ENCODE data around the gene PCSK5.

PCSK5 gene

DNA sequence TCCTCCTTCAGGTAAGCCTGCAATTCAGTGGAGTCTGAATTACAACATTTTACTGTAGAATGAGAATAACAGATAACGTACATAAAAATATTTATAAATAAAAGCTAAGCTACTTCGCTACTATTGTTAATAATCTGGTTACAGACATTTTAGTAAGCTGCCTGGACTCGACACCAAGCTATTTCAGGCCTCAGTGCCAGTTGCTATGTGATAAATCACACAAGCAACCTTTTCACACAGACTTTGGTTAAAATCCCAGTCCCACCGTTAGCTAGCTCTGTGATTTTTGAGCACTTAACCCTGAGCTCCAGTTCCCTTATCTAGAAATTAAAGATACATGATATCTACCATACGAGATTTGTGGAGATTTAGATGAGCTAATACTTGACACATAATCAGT is 403.8 kb downstream of the PCSK5 start:
- DNase-seq, result no peak
- Histone ChIP-seq H3K4me1 (ENCODE audit: control insufficient read depth, insufficient read depth, low read depth, low read length) (peaks cover 2% of the 10 kb centered on the region), H3K4ac (ENCODE audit: low read depth in 1 of 2, low read length in 2 of 2) (no peak overlapping the region), H2BK15ac (ENCODE audit: low read depth, poor library complexity, severe bottlenecking) (no peak overlapping the region), H3K27me3 (ENCODE audit: control insufficient read depth in 1 of 2, insufficient read depth in 1 of 2, low read length in 2 of 2) (peaks cover 0 to 21% of the 10 kb centered on the region in 2 experiments), H4K91ac (ENCODE audit: low read length) (no peak overlapping the region), H2BK5ac (ENCODE audit: low read depth, low read length, poor library complexity, severe bottlenecking) (no peak overlapping the region), H3K23ac (ENCODE audit: low read length in 2 of 2) (no peak overlapping the region), H3K79me1 (replicated peaks; ENCODE audit: low read length, poor library complexity, severe bottlenecking) (no peaks in the 10 kb centered on the region), H3K14ac (ENCODE audit: low read length in 2 of 2) (no peak overlapping the region), H2AK5ac (ENCODE audit: low read length, severe bottlenecking) (no peak overlapping the region), H3K18ac (ENCODE audit: low read depth in 1 of 2, low read length in 2 of 2) (no peak overlapping the region), H3K4me2 (ENCODE audit: low read length, poor library complexity, severe bottlenecking) (no peak overlapping the region), H4K8ac (ENCODE audit: low read length) (no peak overlapping the region), H3K9ac (ENCODE audit: low read length) (no peak overlapping the region), H2BK120ac (ENCODE audit: low read depth, low read length) (no peak overlapping the region), H2BK12ac (ENCODE audit: low read length in 2 of 2) (no peak overlapping the region), H3K27ac (ENCODE audit: low read length, poor library complexity, severe bottlenecking) (no peak overlapping the region), H3K36me3 (ENCODE audit: control insufficient read depth in 1 of 2, insufficient read depth in 2 of 2, low read depth in 1 of 2, low read length in 2 of 2) (no peaks in the 10 kb centered on the region), H3K4me3 (ENCODE audit: insufficient read depth in 1 of 2, low read depth in 1 of 2, low read length in 2 of 2) (no peak overlapping the region), H3K9me3 (ENCODE audit: control insufficient read depth, low read length) (no peaks in the 10 kb centered on the region), H2AFZ (ENCODE audit: low read depth, low read length) (no peak overlapping the region)
- WGBS, result 81% methylated on average over 3 of the region's 5 CpGs

DNA sequence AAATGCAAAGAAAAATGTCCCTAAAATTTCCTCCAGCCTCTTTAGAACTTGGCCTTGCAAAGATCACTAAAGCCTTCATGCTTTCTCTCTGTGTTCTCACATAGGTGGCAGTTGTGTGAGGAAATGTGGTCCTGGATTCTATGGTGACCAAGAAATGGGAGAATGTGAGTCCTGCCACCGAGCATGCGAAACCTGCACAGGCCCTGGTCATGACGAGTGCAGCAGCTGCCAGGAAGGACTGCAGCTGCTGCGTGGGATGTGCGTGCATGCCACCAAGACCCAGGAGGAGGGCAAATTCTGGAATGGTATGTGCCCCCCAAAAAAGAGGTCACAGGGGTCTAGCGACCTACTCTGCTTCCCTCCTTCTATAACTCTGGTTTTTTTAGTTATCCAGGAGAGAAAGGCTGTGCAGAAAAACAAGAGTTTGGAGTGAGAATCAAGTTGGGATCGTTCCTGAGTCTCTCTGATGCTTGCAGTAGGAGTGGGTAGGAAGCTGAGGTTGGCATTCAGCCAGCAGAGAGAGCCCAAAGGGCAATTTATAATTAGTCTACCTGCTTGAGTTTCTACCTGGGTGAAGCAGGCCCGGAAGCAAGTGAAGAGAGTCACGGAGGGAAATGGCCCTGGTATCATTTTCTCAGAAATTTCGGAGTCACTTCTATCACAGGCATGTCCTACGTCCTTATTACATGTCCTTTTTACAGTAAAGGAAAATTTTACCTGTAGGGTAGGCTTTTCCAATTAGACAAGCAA is 406.3 kb downstream of the PCSK5 start:
- H2AK5ac ChIP-seq (ENCODE audit: low read length, severe bottlenecking), result no peak overlapping the region

DNA sequence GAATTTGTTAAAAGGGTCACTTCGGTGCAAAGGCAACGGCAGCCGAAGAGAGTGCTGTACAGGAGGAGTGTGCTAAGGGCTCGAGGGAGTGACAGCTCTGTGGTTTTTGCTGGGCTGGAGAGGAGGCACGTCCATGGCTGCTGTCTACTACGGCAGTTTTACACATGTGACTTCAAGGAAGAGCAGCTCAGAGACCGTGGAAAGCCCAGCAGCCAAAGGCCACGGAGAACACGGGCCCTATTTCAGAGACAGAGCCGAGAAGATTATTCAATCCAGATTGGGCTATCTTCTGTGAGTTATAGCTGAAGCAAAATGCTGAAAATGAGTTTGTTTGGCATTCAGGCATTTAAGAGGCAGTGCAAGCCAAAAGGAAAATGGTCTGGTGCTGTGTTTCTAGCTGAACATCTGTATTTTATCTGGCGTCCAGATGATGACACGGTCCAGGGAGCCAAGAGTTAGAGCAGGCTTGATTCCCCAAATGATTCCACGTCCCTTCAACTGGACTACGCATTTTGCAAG is 407.3 kb downstream of the PCSK5 start:
- no peak overlapping the region for H2BK15ac ChIP-seq (ENCODE audit: low read depth, poor library complexity, severe bottlenecking)
- H3K4ac ChIP-seq (ENCODE audit: low read depth in 1 of 2, low read length in 2 of 2), result no peak overlapping the region
- no peak overlapping the region for H2AFZ ChIP-seq (ENCODE audit: low read depth, low read length)
- H3K27ac ChIP-seq (ENCODE audit: low read length, poor library complexity, severe bottlenecking), result no peak overlapping the region
- no peaks in the 10 kb centered on the region for H3K79me1 ChIP-seq (replicated peaks; ENCODE audit: low read length, poor library complexity, severe bottlenecking)
- no peak overlapping the region for H2BK12ac ChIP-seq (ENCODE audit: low read length in 2 of 2)
- H3K4me2 ChIP-seq (ENCODE audit: low read length, poor library complexity, severe bottlenecking), result no peak overlapping the region
- H3K27me3 ChIP-seq (ENCODE audit: control insufficient read depth in 1 of 2, insufficient read depth in 1 of 2, low read length in 2 of 2), result peaks cover 0 to 13% of the 10 kb centered on the region in 2 experiments
- peak overlapping the region; percentile 64 for H3K9ac ChIP-seq (ENCODE audit: low read length)
- peaks cover 2% of the 10 kb centered on the region for H3K4me1 ChIP-seq (ENCODE audit: control insufficient read depth, insufficient read depth, low read depth, low read length)
- H3K9me3 ChIP-seq (ENCODE audit: control insufficient read depth, low read length), result no peaks in the 10 kb centered on the region
- H2BK5ac ChIP-seq (ENCODE audit: low read depth, low read length, poor library complexity, severe bottlenecking), result no peak overlapping the region
- H3K18ac ChIP-seq (ENCODE audit: low read depth in 1 of 2, low read length in 2 of 2), result no peak overlapping the region
- H2AK5ac ChIP-seq (ENCODE audit: low read length, severe bottlenecking), result no peak overlapping the region
- no peaks in the 10 kb centered on the region for H3K36me3 ChIP-seq (ENCODE audit: control insufficient read depth in 1 of 2, insufficient read depth in 2 of 2, low read depth in 1 of 2, low read length in 2 of 2)
- no peak overlapping the region for H2BK120ac ChIP-seq (ENCODE audit: low read depth, low read length)
- no peak overlapping the region for H3K23ac ChIP-seq (ENCODE audit: low read length in 2 of 2)
- peak overlapping the region; percentile 31 for H4K8ac ChIP-seq (ENCODE audit: low read length)
- H3K4me3 ChIP-seq (ENCODE audit: insufficient read depth in 1 of 2, low read depth in 1 of 2, low read length in 2 of 2), result peak overlapping the region in 1 of 2 experiments; percentile 62
- no peak overlapping the region for H4K91ac ChIP-seq (ENCODE audit: low read length)
- DNase-seq, result peak; percentile 44
- no peak overlapping the region for H3K14ac ChIP-seq (ENCODE audit: low read length in 2 of 2)
- whole genome bisulfite sequencing, result 55% methylated on average over 13 of the region's 14 CpGs

More for the DNA sequence above, 406.3 kb downstream of the PCSK5 start:
- Histone ChIP-seq H3K27ac (ENCODE audit: low read length, poor library complexity, severe bottlenecking) (no peak overlapping the region), H2BK5ac (ENCODE audit: low read depth, low read length, poor library complexity, severe bottlenecking) (no peak overlapping the region), H2AFZ (ENCODE audit: low read depth, low read length) (no peak overlapping the region), H3K9ac (ENCODE audit: low read length) (no peak overlapping the region), H4K91ac (ENCODE audit: low read length) (no peak overlapping the region), H3K23ac (ENCODE audit: low read length in 2 of 2) (no peak overlapping the region), H3K9me3 (ENCODE audit: control insufficient read depth, low read length) (no peaks in the 10 kb centered on the region), H3K14ac (ENCODE audit: low read length in 2 of 2) (no peak overlapping the region), H2BK120ac (ENCODE audit: low read depth, low read length) (no peak overlapping the region), H3K4me2 (ENCODE audit: low read length, poor library complexity, severe bottlenecking) (no peak overlapping the region), H3K36me3 (ENCODE audit: control insufficient read depth in 1 of 2, insufficient read depth in 2 of 2, low read depth in 1 of 2, low read length in 2 of 2) (no peaks in the 10 kb centered on the region), H3K27me3 (ENCODE audit: control insufficient read depth in 1 of 2, insufficient read depth in 1 of 2, low read length in 2 of 2) (peaks cover 0 to 14% of the 10 kb centered on the region in 2 experiments), H3K4ac (ENCODE audit: low read depth in 1 of 2, low read length in 2 of 2) (no peak overlapping the region), H4K8ac (ENCODE audit: low read length) (no peak overlapping the region), H3K4me1 (ENCODE audit: control insufficient read depth, insufficient read depth, low read depth, low read length) (peaks cover 2% of the 10 kb centered on the region), H3K18ac (ENCODE audit: low read depth in 1 of 2, low read length in 2 of 2) (no peak overlapping the region), H3K4me3 (ENCODE audit: insufficient read depth in 1 of 2, low read depth in 1 of 2, low read length in 2 of 2) (no peak overlapping the region), H2BK12ac (ENCODE audit: low read length in 2 of 2) (no peak overlapping the region), H2BK15ac (ENCODE audit: low read depth, poor library complexity, severe bottlenecking) (no peak overlapping the region), H3K79me1 (replicated peaks; ENCODE audit: low read length, poor library complexity, severe bottlenecking) (no peaks in the 10 kb centered on the region)
- DNase-seq, result no peak
- 94% methylated on average over 8 of the region's 11 CpGs for WGBS

DNA sequence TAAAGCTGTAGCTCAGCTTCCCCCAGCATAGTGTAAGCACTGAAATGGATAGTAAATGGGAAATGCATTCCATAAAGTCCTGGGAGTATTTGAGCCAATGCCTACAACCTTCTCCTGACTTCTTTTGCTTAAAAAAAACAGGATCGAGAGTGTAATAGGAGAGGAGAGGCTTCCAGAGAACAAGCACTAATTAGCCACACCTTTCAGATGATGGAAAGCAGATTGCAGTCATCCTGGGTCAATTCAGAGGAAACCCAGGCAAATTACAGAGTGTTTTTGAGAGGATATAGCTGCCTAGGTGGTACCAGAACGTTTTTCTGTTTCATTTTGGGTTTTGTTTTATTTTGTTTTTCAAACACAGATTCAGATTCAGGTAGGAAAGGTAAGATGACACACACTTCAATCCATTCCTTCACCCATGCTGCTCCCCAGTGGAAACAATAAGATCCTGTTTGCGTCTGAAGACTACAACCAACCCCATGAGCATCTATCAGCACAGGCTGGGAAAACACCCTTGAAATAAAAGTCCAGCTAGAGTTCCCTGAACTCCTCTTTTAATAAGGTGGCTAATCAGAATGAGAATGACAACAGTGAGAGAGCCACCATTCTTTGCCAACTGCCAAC is 408.2 kb downstream of the PCSK5 start:
- Histone ChIP-seq H3K14ac (ENCODE audit: low read length in 2 of 2) (no peak overlapping the region), H2BK12ac (ENCODE audit: low read length in 2 of 2) (no peak overlapping the region), H2BK120ac (ENCODE audit: low read depth, low read length) (no peak overlapping the region), H3K23ac (ENCODE audit: low read length in 2 of 2) (no peak overlapping the region), H3K4me3 (ENCODE audit: insufficient read depth in 1 of 2, low read depth in 1 of 2, low read length in 2 of 2) (no peak overlapping the region), H2BK5ac (ENCODE audit: low read depth, low read length, poor library complexity, severe bottlenecking) (no peak overlapping the region), H2AK5ac (ENCODE audit: low read length, severe bottlenecking) (no peak overlapping the region), H3K4me2 (ENCODE audit: low read length, poor library complexity, severe bottlenecking) (no peak overlapping the region), H3K18ac (ENCODE audit: low read depth in 1 of 2, low read length in 2 of 2) (no peak overlapping the region), H3K4me1 (ENCODE audit: control insufficient read depth, insufficient read depth, low read depth, low read length) (peaks cover 2% of the 10 kb centered on the region), H3K27ac (ENCODE audit: low read length, poor library complexity, severe bottlenecking) (no peak overlapping the region), H2BK15ac (ENCODE audit: low read depth, poor library complexity, severe bottlenecking) (no peak overlapping the region), H3K27me3 (ENCODE audit: control insufficient read depth in 1 of 2, insufficient read depth in 1 of 2, low read length in 2 of 2) (peaks cover 0 to 13% of the 10 kb centered on the region in 2 experiments), H3K4ac (ENCODE audit: low read depth in 1 of 2, low read length in 2 of 2) (no peak overlapping the region), H3K9me3 (ENCODE audit: control insufficient read depth, low read length) (no peaks in the 10 kb centered on the region), H4K8ac (ENCODE audit: low read length) (no peak overlapping the region), H3K9ac (ENCODE audit: low read length) (no peak overlapping the region), H3K36me3 (ENCODE audit: control insufficient read depth in 1 of 2, insufficient read depth in 2 of 2, low read depth in 1 of 2, low read length in 2 of 2) (no peaks in the 10 kb centered on the region), H2AFZ (ENCODE audit: low read depth, low read length) (no peak overlapping the region), H3K79me1 (replicated peaks; ENCODE audit: low read length, poor library complexity, severe bottlenecking) (no peaks in the 10 kb centered on the region), H4K91ac (ENCODE audit: low read length) (no peak overlapping the region)
- DNase-seq, result no peak
- WGBS, result 100% methylated on average over 1 of the region's 3 CpGs
